HG02642 (cell line): ENCODE measurements around the gene CALM3.
A peak's percentile ranks its signal among the peaks of the same experiment; 100 is the strongest.
"Not testable (repeated sequence)": the region's sequence is repeated elsewhere in the genome, so short reads cannot be mapped to it uniquely, and the experiment has no call there.

Source experiments
- ATAC-seq: cut with Tn5 transposase; IDR thresholded peaks from one replicate; pipeline ENCODE4 v1.9.1; 2021; ENCODE audit warnings: mild to moderate bottlenecking; ENCODE audit not compliant: unreplicated experiment, poor library complexity

CALM3 gene

DNA sequence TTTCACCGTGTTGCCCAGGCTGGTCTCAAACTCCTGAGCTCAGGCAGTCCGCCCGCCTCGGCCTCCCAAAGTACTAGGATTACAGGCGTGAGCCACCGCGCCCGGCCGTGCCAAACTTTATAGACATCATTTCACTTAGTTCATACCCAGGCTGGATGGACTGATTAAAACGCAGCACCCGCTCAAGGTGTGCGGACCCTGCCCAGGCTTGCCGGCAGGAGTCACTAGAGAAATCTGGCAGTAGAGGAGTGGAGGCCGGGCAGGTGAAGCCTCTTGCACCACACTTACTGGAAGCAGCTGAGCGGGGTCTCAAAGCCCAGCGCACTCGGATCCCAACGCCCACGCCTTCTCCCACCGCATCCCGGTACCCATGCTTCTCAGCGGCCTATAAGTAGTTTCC lies 12.4 kb downstream of the CALM3 start:
- ATAC-seq = no peak

- ATAC-seq = peak; percentile 49
These were observed 13.1 kb downstream of the CALM3 start for GRCh38 chr19:46614114-46614722.

- ATAC-seq = no peak
These were observed 14.8 kb downstream of the CALM3 start for GRCh38 chr19:46615966-46616365.

DNA sequence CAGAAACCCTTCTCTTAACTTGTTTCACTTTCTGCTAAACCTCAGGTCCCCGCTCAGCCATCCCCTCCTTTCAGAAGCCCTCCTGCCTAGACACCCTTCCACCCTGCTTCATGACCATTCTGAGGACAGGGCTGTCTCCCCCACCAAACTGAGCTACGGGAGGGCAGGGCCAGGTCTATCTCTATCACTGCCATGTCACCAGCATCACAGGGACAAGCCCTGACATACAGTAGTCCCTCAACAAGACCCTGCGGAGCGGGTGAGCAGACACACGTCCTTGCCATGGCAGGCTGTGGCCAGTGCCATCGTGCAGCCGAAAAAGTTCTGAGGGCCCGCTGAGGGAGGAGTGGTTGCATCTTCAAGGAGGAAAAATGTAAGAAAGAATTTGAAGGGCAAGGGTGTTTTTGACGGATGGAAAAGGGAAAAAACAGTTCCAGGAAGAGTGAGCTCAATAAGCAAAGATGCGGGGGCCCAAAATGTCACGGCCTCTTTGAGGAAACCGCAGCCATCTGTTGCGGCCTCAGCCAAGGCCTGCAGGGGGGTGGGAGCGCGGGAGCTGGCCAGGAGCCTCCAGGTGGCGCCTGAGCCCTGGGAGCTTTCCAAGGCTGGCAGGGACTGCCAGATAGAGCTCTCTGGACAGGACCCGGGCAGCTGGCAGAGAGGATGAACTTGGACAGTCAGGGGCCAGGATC lies 15.6 kb downstream of the CALM3 start:
- ATAC-seq = no peak

GRCh38 chr19:46617601-46618000 lies 16.5 kb downstream of the CALM3 start:
- ATAC-seq = no peak

DNA sequence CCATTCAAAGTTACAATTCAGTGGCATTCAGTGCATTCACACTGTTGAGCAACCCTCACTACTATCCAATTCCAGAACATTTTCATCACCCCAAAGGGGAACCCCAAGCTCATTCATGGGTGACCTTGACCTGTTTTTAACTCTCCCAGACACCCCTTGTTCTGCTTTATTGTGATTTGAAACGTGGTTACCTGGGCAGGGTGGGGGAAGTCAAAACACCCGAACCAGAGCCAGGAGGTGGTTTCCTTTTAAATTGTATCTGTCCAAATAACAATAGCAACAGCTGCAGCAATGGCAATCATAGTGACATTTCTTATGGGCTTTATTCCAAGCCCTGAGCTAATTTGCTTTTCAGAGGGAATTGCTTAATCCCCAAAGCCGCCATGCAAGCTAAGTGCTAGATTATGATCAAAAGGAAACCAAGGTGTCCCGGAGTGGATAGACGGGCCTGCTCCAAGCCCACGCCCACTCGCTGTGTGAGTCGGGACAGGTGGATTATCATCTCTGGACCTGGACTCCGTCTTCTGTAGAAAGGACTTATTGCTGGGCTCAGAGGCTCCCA lies 17.6 kb downstream of the CALM3 start:
- no peak for ATAC-seq

DNA sequence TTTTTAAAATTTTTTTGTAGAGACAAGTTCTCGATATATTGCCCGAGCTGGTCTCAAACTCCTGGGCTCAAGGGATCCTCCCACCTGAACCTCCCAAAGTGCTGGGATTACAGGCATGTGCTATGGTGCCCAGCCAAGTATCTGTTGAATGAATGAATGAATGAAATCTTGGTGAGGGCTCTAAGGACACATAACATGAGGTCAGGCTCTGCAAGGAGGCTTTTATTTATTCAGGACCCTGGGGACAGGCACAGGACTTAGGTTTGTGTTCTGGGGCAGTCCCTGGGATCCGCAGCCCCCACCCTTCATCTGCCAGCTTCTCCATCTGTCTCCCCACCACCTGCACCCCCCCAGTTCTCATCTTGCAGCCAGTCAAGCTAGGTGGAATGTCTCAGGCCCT lies 19.1 kb downstream of the CALM3 start:
- no peak for ATAC-seq

GRCh38 chr19:46620716-46621115 lies 19.6 kb downstream of the CALM3 start:
- ATAC-seq = no peak

GRCh38 chr19:46621191-46622117 lies 20.3 kb downstream of the CALM3 start:
- no peak for ATAC-seq

- ATAC-seq = no peak
These were observed 21.0 kb downstream of the CALM3 start for GRCh38 chr19:46622118-46622446.

GRCh38 chr19:46623915-46624502 lies 22.9 kb downstream of the CALM3 start:
- ATAC-seq = no peak

DNA sequence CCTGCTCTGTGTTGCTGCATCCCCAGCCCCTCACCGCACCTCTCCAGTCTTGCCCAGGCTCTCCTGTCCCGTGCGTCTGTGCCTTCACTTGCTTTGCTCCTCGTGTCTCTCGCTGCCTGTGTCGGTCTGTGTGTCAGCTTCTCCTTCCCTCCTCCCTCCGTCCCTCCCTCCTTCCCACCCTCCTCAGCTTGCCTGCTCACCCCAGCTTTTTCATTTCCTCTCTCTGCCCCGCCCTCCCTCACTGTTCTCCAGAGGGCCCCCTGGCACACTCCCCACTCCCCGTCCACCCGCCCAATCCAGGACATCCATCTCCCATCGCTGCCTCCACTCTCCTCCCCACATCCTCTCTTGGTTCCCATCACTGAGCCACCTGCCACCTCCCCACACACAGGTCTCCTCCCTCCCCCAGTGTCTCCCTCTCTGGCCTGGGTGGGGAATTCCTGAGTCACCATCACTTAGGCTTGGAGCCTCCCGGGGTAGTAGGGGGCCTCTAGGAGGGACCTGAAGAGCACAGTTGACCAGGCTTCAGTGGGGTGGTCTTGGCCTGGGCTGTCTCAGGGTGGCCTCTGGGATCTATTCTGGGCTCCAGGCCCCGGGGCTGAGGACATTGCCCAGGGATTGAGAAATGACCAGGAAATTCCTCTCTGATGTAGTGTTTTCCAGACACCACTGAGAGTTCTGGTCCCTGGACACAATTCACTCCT lies 24.0 kb downstream of the CALM3 start, which contains the start of gene PTGIR:
PTGIR (minus strand) TSS at position 132 of the 704 bp plus-strand sequence. CDS start 864 bp downstream, outside the sequence.
- ATAC-seq = no peak

GRCh38 chr19:46625731-46626130 lies 24.6 kb downstream of the CALM3 start:
- ATAC-seq = no peak

- ATAC-seq = no peak
These were observed 25.3 kb downstream of the CALM3 start for GRCh38 chr19:46626446-46626845.

GRCh38 chr19:46628970-46629369 lies 27.8 kb downstream of the CALM3 start:
- ATAC-seq = not testable (repeated sequence)

GRCh38 chr19:46629546-46630025 lies 28.5 kb downstream of the CALM3 start:
- no peak for ATAC-seq

DNA sequence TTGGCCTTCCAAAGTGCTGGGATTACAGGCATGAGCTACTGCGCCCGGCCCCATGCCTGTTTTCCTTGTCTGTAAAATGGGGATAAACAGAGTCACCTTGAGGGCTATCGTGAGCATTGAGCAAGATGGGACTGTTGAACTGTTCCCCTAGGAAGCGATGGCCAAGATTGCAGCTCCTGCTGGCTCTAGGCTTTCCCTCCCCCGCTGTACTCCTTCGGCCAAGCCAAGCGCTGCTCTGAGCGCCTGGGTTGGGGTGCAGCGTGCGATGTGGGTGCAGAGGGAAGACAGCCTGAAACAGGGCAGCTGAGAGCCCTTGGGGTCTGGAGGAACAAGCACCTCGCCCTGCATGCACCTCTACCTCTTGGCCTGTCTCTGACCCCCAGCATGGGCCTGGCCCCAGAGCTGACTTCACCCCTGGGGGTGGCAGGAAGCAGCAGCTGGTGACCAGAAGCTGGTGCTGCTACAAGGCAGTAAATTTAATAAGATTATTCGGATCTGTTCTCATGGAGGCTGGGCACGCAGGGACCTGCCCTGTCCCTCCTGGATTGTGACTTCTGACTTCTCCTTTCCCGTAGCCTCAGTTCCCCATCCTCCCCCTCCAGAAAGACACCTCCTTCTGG lies 29.6 kb downstream of the CALM3 start:
- ATAC-seq = no peak

DNA sequence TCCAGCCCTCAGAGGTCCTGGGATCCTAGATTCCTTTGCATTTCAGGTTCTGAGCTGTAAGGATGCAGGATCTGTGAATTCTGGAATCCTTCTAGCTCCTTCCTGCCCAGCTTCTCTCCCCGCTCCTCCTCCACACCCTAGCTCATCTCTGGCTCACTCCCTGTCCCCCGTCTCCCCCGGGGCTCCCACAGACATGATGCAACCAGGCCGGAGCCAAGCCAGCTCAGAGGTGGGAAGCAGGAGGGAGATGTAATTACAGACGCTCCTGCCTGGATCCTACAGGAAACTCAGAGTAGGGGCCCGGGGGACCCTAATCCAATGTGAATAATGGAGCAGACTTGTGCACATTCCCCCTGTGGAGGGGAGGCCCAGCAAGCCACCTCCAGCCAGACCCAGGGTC lies 30.4 kb downstream of the CALM3 start:
- no peak for ATAC-seq

GRCh38 chr19:46633130-46633529 lies 32.0 kb downstream of the CALM3 start:
- ATAC-seq = no peak
